Ramos (cell line): ENCODE data around the gene LMX1B.
"Not testable (repeated sequence)": the region's sequence is repeated elsewhere in the genome, so short reads cannot be mapped to it uniquely, and the experiment has no call there.

Source experiments
- in situ Hi-C: fragments of 300-500 bp; cut with MboI; formaldehyde crosslinking; loops from one replicate; pipeline ENCODE4 v1.14.3; 2022; ENCODE audit warnings: low sequenced_read_pairs; ENCODE audit not compliant: unreplicated experiment

LMX1B gene

DNA sequence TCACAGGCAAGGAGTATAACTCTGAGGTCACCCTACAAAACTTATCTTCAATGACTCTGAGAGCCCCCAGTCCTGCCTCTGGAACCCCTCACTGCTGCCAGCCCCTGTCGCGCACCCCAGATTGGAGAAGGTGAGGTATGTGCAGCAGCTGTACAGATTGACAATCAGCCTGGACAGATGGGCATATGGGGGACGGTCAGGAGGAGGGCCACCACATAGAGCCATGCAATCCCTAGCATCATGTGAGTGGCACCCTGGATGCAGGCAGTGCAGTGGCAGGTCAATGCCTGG lies 90.1 kb downstream of the LMX1B start:
- in situ Hi-C loops: no loop called here

DNA sequence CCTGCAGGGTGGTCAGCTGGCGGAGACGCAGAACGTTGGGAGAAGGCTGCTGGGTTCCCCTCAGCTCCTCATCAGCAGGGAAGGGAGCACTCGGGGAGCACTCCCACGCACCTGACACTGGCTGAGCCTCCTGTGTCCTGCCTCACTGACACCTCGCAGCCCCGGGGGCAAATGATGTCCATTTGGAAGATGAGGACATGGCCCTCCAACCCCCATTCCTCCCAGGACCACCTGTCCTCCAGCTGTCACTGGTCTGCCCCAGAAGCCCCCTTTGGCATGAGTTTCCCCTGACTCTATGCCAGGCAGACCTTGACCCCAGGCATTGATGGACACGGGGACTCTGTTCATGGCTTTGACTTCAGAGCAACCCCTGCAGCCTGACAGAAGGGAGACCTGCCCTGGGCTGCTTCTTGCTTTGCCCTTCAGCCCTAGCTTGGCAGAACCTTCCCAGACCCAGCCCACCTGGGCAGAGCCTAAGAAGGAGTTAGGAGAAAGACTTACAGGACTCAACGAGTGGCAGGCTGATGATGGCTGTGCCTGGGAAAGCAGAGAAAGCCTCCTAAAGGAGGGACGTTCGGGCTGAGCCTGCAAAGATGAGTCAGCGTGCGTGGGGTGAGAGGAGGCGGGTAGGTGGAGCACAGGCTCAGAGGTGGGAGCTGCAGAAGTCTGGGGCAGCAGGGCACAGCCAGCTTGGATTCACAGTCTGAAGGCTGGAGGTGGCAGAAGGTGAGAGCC lies 90.6 kb downstream of the LMX1B start:
- in situ Hi-C loops: no loop called here

DNA sequence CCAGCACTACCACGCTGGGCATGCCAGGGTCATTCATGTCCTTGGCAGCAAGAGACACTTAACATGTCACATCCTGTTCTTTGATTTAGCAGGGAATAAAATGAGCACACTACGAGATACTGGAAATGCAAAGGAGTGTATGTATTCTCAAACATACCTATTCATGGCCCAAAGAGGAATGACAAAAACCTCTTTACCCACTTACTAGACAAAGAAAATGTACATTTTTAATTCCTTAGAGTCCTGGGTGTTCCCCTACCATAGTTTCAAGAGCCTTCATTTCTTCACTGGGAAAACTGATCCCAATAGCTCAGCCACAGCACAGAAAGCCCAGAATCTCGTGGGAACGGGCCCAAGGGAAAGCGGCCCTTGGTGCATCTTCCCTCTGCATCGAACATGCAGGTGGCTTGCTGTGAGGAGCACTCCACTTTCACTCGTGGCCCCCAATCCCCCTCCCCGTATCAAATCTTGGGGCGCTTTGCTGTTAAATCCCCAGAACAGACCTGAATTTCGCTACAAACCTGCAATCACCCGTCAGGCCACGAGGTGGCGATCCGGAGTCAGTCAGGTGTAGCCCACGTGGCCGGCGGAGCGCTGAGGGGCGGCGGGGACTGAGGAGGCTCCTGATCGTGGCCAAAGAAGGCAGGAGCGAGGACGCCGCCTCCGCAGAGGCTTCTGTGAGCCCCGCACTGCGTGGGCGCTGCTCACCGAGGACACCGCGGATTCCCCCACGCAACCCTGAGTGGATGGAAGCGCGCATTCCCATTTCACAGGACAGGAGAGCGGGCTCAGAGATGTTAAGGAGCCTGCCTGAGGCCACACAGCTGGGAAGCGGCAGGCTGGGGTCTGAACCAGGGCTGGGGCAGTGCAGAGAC lies 91.4 kb downstream of the LMX1B start:
- in situ Hi-C loops: loop anchor here (5.0 kb wide), 1 partner anchor 67 kb away; no protein-coding TSS in a partner anchor

DNA sequence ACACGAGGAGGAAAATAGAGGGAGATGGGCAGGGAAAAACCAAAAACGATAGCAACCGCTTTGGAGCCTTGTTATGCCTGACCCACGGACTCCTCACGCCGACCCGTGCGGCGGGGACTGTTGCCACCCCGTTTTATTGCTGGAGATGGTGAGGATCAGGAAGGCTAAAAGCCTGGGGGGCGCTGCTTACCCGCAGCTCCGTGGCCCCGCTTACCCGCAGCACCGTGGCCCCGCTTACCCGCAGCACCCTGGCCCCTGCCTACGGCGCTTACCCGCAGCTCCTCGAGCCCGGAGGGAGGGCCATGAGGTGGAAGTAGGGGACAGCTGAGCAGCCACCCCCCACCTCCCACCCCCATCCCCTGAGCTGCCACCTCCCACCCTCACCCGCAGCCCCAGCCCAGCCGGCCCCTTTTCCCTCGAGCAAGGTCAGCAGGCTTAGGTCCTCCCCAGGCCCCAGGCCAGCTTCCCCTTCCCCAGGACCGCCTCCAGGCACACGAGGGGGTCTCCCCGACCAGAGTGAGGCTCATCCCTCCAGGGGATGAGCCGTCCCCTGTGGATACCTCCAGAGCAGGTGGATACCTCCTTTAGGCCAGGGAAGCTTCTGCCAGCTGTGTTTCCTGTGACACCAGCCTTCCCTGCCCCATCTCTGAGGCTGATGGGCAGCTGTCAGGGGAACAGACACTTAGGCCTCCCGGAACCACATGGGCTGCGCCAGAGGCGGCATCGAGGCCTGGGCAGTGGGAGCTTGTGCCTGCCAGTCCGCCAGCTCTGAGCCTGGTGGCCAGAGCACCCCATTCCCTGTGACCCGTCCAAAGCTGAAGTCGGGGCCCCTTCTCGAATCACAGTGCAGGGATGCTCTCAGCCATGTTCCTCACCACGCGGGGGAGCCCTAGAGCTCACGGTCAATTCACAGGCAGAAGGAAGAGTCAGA lies 92.3 kb downstream of the LMX1B start:
- in situ Hi-C loops: loop anchor here (5.0 kb wide), 1 partner anchor 66 kb away; no protein-coding TSS in a partner anchor

DNA sequence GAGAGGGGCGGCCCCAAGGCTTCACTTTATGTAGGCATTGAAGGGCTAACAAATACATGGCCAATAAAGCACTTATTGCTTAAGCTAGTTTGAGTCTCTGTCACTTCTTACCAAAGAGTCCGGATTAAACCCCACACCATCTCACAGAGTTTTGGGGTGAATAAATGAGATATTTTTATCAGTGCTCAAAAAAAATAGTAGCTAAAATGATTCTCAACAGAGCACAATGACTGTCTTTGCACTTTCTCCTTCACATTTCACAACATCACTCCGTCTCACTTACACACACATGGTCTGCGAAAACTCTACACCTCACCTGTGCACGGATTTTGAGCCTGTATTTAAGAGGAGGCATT lies 92.9 kb downstream of the LMX1B start:
- in situ Hi-C loops: loop anchor here (5.0 kb wide), 1 partner anchor 66 kb away; no protein-coding TSS in a partner anchor

DNA sequence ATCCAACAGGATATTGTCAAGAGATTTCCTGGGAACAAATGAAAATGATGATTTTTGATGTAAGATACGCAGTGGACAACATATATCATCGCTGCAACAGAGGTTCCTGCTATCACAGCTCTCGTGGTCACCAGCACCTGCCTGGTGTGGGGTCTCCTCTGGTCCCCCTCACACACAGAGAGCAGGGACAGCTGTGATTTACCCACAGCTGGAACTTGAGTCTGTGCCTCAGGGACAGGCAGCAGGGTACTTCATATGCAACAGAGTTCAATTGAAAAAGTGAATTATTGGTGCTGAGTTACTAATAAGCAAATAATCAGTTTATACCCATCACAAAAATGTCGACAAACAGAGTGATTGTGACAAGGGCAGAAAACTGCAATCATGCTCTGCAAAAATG lies 93.4 kb downstream of the LMX1B start:
- in situ Hi-C loops: loop anchor here (5.0 kb wide), 1 partner anchor 65 kb away; no protein-coding TSS in a partner anchor

DNA sequence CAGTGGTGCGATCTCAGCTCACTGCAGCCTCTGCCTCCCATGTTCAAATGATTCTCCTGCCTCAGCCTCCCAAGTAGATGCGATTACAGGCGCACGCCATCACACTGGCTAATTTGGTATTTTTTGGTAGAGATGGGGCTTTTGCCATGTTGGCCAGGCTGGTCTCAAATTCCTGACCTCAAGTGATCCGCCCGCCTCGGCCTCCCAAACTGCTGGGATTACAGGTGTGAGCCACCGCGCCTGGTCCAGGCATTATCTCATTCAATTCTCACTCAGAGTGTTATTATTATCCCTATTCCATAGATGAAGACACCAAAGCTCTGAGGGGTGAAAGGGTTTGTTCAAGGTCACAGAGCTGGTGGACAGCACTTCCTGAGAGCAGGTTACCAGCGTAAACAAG lies 94.0 kb downstream of the LMX1B start:
- in situ Hi-C loops: loop anchor here (5.0 kb wide), 1 partner anchor 65 kb away; no protein-coding TSS in a partner anchor

DNA sequence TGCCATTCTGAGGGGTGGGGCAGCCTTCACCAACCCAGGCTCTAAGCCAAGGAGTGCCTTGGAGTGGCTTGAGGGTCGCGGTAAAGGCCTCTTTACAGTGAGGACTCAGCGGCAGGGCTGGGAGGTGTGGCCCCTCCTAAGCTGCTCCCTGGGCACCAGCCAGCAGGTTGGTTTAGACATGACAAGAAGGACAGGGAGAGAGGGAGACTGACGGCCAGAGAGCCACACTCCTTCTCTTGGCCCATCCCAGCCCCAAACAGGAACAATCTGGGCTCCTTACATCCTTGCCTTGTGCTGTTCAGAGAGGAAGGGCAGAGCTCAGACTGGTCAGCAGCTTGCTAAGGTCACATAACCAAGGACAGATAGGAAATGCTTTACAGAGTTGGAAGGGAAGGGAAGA lies 94.5 kb downstream of the LMX1B start:
- in situ Hi-C loops: loop anchor here (5.0 kb wide), 1 partner anchor 64 kb away; no protein-coding TSS in a partner anchor

DNA sequence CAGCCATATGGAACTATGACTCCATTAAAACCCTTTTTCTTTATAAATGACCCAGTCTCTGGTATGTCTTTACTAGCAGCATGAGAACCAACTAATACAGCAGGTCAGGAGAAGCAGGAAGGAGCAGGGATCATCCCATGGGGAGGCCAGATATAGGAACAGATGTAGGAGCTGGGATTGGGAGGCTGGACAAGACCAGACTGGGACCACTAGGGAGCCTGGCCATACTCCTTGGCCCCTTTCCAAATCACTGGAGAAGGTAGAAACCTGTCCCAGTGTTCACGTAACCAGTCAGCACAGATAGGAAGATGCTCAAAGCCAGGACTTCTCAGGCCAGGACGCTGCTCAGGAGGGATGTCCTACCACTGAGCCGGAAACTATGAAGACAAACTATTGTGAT lies 95.5 kb downstream of the LMX1B start:
- in situ Hi-C loops: loop anchor here (5.0 kb wide), 1 partner anchor 63 kb away; no protein-coding TSS in a partner anchor

DNA sequence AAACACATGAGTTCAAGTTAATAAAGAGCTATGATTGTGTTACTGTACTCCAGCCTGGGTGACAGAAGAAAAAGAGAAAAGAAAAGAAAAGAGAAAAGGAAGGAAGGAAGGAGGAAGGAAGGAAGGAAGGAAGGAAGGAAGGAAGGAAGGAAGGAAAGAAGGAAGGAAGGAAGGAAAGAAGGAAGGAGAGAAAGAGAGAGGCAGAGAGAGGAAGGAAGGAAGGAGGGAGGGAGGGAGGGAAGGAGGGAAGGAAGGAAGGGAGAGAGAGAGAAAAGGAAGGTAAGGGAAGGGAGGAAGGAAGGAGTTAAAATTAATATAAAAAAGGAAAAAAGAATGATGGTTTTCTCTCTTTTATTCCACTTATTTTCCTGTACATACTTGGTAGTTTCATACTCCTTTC lies 101.7 kb downstream of the LMX1B start:
- in situ Hi-C loops: no loop called here

DNA sequence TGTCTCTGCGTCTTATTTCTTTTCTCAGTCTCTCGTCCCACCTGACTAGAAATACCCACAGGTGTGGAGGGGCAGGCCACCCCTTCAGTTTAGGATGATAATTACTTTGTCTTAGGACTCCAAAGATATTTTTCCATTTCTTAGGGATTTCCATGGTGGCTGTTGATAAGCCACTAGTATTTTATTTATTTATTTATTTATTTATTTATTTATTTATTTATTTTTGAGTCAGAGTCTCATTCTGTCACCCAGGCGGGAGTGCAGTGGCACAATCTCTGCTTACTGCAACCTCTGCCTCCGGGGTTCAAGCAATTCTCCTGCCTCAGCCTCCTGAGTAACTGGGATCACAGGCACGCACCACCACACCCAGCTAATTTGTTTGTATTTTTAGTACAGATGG lies 103.7 kb downstream of the LMX1B start:
- in situ Hi-C loops: not testable (repeated sequence)

DNA sequence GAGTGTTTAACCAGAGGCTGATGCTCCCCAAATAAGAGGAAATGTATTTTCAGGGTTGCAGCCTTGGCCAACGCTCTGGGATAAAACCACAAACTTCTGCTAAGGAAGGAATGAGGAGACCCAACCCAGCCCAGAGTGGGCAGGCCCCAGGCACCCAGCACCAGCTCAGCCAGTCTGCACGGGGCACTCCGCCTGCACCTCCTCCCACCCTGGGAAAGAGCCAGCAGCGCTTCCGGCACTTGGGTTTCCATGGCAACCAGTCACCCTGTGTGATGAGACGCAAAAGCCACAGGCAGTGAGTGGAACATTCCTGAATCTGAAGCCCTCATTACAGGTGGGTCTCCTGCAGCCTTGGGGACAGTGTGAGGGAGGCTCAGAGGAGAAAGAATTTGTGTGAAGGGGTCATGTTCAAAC lies 105.9 kb downstream of the LMX1B start:
- in situ Hi-C loops: no loop called here

DNA sequence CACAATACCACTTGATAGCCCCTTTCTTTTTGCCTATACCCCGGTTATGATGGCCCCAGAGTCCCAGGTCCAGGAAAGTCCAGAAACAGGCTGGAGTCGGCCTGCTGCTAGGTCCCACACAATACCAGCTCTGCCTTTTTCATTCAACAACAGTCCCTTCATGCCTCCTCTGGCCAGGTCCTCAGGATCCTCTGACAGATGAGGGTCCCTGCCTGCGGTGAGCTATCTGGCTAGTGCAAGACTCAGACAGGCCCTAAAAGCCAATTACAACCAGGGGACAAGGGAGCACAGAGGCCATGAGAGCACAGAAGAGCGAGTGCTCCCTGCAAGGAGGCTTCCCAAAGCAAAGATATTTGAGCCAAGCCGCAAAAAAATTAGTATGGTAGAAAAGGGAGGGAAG lies 106.3 kb downstream of the LMX1B start:
- in situ Hi-C loops: no loop called here

DNA sequence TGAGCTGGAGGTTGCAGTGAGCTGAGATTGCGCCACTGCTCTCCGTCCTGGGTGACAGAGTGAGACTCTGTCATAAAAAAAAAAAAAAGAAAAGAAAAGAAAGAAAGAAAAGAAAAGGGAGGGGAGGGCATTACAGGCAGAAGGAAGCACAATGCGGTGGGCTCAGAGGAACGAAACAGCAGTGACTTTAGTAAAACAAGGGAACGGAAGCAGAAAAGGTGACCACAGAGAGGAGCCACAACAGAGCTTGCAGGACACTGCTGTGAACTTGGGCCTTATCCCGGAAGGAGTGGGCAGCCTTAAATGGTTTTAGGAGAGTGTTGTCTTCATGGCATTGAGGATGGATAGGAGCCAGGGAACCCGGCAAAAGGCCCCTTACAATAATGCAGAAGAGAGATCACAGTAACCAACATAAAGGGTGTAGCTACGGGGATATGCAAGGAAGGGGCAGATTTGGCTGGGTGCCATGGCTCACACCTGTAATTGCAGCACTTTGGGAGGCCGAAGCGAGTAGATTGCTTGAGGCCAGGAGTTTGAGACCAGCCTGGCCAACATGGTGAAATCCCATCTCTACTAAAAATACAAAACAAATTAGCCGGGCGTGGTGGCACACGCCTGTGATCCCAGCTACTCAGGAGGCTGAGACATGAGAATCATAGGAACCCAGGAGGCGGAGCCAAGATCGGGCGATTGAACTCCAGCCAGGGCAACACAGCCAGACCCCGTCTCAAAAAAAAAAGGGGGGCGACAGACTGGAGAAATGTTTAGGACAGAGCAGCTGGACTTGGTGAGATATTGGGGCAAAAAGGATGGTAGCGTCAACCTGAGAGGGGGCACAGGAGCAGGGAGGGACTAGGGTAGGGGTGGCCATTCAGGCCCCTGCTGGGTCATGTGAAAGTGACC lies 107.2 kb downstream of the LMX1B start:
- in situ Hi-C loops: no loop called here

DNA sequence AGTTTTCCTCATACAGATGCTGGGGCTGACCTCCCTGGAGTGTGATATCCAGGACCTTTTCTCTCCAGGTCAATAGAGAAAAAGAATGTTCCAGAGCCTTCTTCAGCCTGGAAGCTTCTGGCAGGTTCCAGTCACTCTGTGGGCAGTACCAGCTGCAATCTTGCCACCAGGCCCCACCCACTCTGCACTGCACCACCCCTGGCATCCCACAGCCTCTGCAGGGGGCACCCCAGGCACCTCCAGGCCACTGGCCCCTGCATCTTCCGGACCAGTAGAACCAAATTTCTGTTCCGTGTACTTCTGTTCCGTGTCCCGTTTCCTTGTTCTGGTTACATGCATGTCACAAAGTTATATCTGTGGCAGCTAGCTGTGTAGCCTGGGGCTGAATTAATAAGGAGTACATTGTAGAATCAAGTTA lies 107.8 kb downstream of the LMX1B start:
- in situ Hi-C loops: no loop called here

DNA sequence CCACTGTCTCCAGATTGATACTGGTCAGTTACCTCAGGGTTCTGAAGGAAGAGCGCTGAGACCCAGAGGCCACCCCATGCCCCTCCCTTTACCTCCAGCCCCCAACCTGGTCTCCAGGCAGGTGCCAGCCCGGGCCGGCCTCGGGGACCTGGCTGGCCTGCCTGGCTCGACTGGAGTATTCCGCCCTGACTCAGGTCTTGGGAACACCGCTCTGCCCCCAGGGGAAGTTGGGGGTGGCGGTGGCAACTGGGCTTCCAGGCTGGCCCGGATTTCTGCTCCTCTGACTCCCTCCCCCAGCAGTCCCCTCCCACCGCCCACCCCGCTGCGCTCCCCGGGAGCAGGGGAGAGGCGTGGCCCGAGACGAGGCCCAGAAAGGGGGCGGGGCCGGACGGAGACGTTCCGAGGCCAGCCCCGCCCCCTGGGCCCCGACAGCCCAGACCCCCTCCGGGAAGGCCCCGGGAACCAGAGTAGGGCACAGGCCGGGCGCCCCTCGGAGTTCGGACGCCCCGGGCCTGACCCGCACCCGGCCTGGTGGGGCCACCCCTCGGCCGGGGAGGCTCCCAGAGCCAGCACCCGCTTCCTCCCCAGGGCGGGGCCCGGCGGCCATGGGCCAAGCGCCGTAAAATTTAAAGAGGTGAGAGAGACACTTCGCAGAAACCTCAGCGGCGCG lies 108.7 kb downstream of the LMX1B start:
- in situ Hi-C loops: no loop called here

DNA sequence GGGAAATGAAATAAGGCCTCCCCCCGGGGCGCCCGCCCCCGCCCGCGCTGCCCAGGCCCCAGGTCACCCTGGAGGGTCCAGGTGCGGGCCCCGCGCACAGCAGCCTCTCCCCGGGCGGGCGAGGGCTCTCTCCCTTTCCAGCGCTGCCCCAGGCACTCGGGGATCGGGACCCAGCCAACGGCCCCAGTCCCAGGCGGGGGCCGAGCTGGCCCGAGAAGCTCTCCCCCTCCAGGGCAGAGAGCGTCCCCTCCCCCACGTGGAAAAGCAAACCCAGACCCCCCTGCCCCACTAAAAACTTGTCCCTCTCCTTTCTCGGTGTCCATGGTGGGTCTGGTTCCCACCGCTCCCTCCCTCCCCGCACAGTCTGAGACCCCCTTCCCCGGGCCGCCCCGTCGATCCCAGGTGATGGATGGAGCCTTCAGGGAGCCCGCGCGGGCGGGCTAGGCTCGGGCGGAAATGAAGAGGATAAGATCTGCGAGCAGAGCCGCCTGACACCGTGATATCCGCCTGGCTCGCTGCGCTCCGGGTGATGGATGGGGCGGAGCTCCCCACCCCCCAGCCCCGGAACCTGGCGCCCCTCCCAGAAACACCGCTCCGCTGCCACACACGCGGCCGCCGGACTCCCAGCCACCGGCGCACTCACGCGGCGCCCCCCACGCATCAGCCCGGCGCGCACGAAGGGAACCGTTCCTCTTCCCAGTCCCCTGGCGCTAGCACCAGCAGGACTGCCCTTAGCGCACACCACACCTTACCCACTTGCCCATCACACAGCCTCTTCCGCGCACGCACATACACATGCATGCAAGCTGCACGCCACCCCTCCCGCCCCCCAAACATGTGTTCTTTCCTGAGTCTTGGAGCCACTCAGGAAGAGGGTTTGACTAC lies 109.4 kb downstream of the LMX1B start:
- in situ Hi-C loops: no loop called here

DNA sequence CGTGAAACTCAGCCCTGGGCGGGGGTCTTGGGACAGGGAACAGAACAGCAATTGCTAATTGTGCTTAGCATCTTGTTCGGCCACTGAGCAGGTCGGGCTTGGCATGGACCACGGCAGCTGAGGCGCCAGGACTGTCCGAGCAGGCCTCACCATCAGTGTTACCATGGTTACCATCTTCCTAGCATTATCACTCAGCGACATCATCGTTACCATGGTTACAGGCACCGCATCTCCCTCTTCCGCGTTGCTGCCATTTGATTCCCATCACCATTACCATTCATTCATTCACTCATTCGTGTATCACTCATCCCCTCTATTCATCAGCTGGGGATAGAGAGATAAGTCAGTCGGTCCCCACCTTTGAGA lies 110.1 kb downstream of the LMX1B start:
- in situ Hi-C loops: no loop called here
